Parathyroid adenoma (tissue), 2 donors: ENCODE data around the gene SLC24A3.

Experiments
- H2AFZ ChIP-seq: fragments of 300-600 bp; sonication (generic); one replicate; pipeline ENCODE4 v1.7.0; 2017; ENCODE audit warnings: antibody characterized with exemption, mild to moderate bottlenecking
- H3K27ac ChIP-seq: fragments of 300-600 bp; sonication (generic); one replicate; pipeline ENCODE4 v1.7.0; 2017
- H3K27me3 ChIP-seq: fragments of 300-600 bp; sonication (generic); one replicate; pipeline ENCODE4 v1.7.0; 2017; ENCODE audit warnings: low read length; ENCODE audit not compliant: control insufficient read depth, insufficient read depth
- H3K36me3 ChIP-seq: fragments of 300-600 bp; sonication (generic); one replicate; pipeline ENCODE4 v1.7.0; 2017; ENCODE audit warnings: low read length; ENCODE audit not compliant: control insufficient read depth, insufficient read depth
- H3K4me1 ChIP-seq: fragments of 300-600 bp; sonication (generic); one replicate; pipeline ENCODE4 v1.7.0; 2017; ENCODE audit warnings: control low read depth
- H3K4me2 ChIP-seq: fragments of 300-600 bp; sonication (generic); one replicate; pipeline ENCODE4 v1.7.0; 2017; ENCODE audit warnings: low read length
- H3K4me3 ChIP-seq: fragments of 300-600 bp; sonication (generic); one replicate; pipeline ENCODE4 v1.7.0; 2017; ENCODE audit warnings: low read depth, low read length
- H3K79me2 ChIP-seq: fragments of 300-600 bp; sonication (generic); one replicate; pipeline ENCODE4 v1.7.0; 2017; ENCODE audit warnings: control low read depth
- H3K9ac ChIP-seq: fragments of 300-600 bp; sonication (generic); one replicate; pipeline ENCODE4 v1.7.0; 2017; ENCODE audit warnings: mild to moderate bottlenecking
- H3K9me3 ChIP-seq: fragments of 300-600 bp; sonication (generic); one replicate; pipeline ENCODE4 v1.7.0; 2017; ENCODE audit warnings: low read length; ENCODE audit not compliant: control insufficient read depth
- TF ChIP-seq, protein P1 (sequence below): fragments of 300-600 bp; sonication (generic); IDR thresholded peaks from one replicate; pipeline ENCODE4 v1.7.0; 2017; ENCODE audit warnings: antibody characterized with exemption, mild to moderate bottlenecking
- donor health status: primary hyperparathyroidism.

SLC24A3 gene

DNA sequence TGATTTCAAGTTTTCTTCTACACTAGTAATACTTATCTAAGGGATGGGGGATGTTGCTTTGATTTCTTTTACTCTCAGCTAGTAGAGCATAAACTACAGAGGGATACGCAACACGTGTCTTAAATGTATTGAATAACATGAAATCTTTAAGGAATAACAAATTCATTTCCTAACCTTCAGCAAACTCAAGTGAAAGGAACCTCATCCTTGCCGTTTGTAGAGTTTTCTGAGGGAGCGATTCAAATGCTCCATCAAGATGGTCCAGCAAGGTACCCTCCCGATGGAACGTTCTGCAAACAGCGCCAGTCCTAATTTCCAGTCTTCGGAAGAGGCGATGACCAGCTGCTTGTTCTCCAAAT lies 450.2 kb downstream of the SLC24A3 start:
- H3K4me2 ChIP-seq, result no peak overlapping the region
- H3K4me1 ChIP-seq, result peaks cover 6% of the 10 kb centered on the region
- H3K27ac ChIP-seq, result no peak overlapping the region
- TF ChIP-seq, protein P1, sequence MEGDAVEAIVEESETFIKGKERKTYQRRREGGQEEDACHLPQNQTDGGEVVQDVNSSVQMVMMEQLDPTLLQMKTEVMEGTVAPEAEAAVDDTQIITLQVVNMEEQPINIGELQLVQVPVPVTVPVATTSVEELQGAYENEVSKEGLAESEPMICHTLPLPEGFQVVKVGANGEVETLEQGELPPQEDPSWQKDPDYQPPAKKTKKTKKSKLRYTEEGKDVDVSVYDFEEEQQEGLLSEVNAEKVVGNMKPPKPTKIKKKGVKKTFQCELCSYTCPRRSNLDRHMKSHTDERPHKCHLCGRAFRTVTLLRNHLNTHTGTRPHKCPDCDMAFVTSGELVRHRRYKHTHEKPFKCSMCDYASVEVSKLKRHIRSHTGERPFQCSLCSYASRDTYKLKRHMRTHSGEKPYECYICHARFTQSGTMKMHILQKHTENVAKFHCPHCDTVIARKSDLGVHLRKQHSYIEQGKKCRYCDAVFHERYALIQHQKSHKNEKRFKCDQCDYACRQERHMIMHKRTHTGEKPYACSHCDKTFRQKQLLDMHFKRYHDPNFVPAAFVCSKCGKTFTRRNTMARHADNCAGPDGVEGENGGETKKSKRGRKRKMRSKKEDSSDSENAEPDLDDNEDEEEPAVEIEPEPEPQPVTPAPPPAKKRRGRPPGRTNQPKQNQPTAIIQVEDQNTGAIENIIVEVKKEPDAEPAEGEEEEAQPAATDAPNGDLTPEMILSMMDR, result no peak
- H3K4me3 ChIP-seq, result no peak overlapping the region
- no peaks in the 10 kb centered on the region for H3K27me3 ChIP-seq
- H3K36me3 ChIP-seq, result no peaks in the 10 kb centered on the region
- no peaks in the 10 kb centered on the region for H3K79me2 ChIP-seq
- H3K9ac ChIP-seq, result no peak overlapping the region
- H2AFZ ChIP-seq, result no peak overlapping the region
- H3K9me3 ChIP-seq, result no peaks in the 10 kb centered on the region

DNA sequence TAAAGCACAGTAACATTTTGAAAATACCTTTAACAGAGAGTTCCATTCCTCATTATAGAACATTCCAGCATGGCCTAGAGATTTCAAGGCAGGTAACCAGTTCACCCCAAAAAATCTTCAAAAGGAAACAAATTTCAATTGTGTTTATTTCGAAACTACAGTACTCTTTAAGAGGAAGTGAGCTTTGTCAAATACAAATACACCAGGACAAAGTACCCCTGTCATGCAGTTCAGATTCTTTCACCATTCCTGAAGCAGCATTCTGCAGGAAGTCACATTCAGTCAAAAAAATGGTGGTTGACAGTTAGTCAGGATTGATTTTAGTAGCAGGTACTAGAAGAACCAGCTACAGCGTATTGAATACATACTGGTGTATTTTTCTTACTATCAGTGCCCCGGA lies 456.0 kb downstream of the SLC24A3 start:
- Histone ChIP-seq H3K27me3 (no peaks in the 10 kb centered on the region), H3K4me1 (no peaks in the 10 kb centered on the region), H3K36me3 (no peaks in the 10 kb centered on the region)

DNA sequence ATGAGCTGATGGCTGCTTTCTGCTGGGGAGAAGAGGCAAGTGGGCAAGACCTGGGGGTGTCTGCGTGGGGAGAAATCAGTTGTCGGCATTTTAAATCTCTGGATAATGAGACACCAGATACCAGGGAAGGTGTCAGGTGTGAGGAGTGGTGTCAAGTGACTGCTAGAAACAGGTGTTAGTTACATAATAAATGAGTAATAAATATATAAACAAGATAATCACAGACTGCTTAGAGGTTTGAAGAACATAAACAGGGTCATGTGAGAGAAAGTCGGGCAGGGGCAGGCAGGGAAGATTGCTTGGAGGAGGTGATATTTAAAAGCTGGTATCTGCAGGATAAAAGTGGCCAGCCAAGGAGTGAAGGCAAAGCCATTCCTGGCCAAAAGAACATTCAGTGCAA lies 458.4 kb downstream of the SLC24A3 start:
- Histone ChIP-seq H2AFZ (no peak overlapping the region), H3K9ac (no peak overlapping the region), H3K4me3 (no peak overlapping the region), H3K36me3 (no peaks in the 10 kb centered on the region), H3K9me3 (no peaks in the 10 kb centered on the region), H3K27ac (no peak overlapping the region), H3K27me3 (no peaks in the 10 kb centered on the region), H3K79me2 (no peaks in the 10 kb centered on the region), H3K4me1 (no peaks in the 10 kb centered on the region), H3K4me2 (no peak overlapping the region)
- TF ChIP-seq, protein P1, result no peak

More for the DNA sequence above, 456.0 kb downstream of the SLC24A3 start:
- no peaks in the 10 kb centered on the region for H3K9me3 ChIP-seq
- no peak overlapping the region for H2AFZ ChIP-seq
- H3K79me2 ChIP-seq, result no peaks in the 10 kb centered on the region
- H3K4me2 ChIP-seq, result no peak overlapping the region
- H3K9ac ChIP-seq, result no peak overlapping the region
- TF ChIP-seq, protein P1, result no peak
- no peak overlapping the region for H3K4me3 ChIP-seq
- H3K27ac ChIP-seq, result no peak overlapping the region

DNA sequence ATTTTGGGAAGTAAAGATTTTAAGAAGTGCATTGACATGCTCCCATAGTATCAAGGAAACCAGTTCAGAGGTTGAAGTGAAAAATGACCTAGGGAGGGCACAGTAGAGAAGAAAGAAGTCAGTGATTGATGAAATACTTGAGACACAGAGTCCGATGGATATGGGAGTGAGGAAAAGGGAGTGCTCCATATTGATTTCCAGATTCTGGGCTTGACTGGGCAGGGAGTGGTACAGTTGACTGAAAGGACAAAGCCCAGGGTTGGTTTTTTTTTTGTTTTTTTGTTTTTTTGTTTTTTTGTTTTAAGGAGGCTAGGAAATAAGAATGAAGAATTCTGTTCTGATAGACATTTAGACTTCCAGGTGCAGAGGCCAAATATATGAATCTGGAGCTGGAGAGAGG lies 458.9 kb downstream of the SLC24A3 start:
- no peaks in the 10 kb centered on the region for H3K9me3 ChIP-seq
- H3K36me3 ChIP-seq, result no peaks in the 10 kb centered on the region
- H3K4me1 ChIP-seq, result no peaks in the 10 kb centered on the region
- no peak overlapping the region for H2AFZ ChIP-seq
- H3K79me2 ChIP-seq, result no peaks in the 10 kb centered on the region
- no peak overlapping the region for H3K4me2 ChIP-seq
- TF ChIP-seq, protein P1, result no peak
- H3K9ac ChIP-seq, result no peak overlapping the region
- no peaks in the 10 kb centered on the region for H3K27me3 ChIP-seq
- no peak overlapping the region for H3K27ac ChIP-seq
- H3K4me3 ChIP-seq, result no peak overlapping the region

DNA sequence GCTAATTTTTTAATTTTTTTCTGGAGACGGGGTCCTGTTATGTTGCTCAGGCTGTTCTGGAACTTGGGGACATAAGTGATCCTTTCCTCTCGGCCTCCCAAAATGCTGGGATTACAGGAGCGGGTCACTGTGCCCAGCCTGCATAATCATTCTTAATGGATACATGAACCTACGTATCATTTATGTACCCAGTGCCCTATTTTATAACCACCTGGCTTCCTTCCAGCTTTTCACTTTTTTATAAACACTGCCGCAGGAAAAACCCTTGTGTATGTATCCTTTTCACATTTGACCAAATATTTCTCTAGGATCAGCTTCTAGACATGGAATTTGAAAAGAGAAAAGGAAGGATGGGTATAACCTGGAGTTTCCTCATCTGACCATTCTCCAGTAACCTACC lies 460.1 kb downstream of the SLC24A3 start:
- Histone ChIP-seq H3K9ac (no peak overlapping the region), H3K4me2 (no peak overlapping the region), H2AFZ (no peak overlapping the region), H3K4me1 (no peaks in the 10 kb centered on the region), H3K27ac (no peak overlapping the region), H3K36me3 (no peaks in the 10 kb centered on the region), H3K4me3 (no peak overlapping the region), H3K79me2 (no peaks in the 10 kb centered on the region), H3K9me3 (no peaks in the 10 kb centered on the region), H3K27me3 (no peaks in the 10 kb centered on the region)
- TF ChIP-seq, protein P1, result no peak
